ENCODE data around the gene CNTNAP2. TPM values are rescaled to one million over a fixed set of nuclear protein-coding genes. Genes with fewer than 3 reads are reported as not detected.
A peak's percentile ranks its signal among the peaks of the same experiment; 100 is the strongest.

Gene CNTNAP2
- total and polyA plus RNA-seq, 7 donors: 0.60 to 2.4 (median 1.7) TPM

DNA sequence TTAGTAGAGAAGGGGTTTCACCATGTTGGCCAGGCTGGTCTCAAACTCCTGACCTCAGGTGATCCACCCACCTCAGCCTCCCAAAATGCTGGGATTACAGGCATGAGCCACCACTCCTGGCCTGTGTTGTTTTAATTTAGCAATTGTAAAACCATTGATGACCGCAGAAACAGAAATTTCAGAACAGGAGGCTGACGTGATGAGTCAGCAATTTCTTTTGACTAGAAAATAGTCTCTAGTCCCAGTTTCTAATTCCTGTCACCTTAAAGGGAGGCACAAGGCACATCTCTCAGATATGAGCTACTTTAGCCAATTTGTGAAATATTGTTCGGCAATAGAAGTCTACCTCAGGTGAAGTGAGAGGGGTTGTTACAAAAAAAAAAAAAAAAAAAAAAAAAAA, 2033.1 kb downstream of the CNTNAP2 start:
- peaks cover 0 to 15% (median 13%) of the 10 kb centered on the region in 4 donors for H3K4me1 ChIP-seq
- H3K27ac ChIP-seq: no peak overlapping the region
- no peak overlapping the region for H3K4me3 ChIP-seq
- H3K27me3 ChIP-seq: no peaks in the 10 kb centered on the region
- intact Hi-C loops (cut with DNase I): no loop called here
- H3K36me3 ChIP-seq: no peaks in the 10 kb centered on the region
- H3K9me3 ChIP-seq: no peaks in the 10 kb centered on the region
- TF ChIP-seq POLR2AphosphoS5 (IDR thresholded peaks at IDR 0.05) (no peak), EP300 (IDR thresholded peaks at IDR 0.05) (no peak), POLR2A (IDR thresholded peaks at IDR 0.05) (no peak)
- TF ChIP-seq, protein P1, sequence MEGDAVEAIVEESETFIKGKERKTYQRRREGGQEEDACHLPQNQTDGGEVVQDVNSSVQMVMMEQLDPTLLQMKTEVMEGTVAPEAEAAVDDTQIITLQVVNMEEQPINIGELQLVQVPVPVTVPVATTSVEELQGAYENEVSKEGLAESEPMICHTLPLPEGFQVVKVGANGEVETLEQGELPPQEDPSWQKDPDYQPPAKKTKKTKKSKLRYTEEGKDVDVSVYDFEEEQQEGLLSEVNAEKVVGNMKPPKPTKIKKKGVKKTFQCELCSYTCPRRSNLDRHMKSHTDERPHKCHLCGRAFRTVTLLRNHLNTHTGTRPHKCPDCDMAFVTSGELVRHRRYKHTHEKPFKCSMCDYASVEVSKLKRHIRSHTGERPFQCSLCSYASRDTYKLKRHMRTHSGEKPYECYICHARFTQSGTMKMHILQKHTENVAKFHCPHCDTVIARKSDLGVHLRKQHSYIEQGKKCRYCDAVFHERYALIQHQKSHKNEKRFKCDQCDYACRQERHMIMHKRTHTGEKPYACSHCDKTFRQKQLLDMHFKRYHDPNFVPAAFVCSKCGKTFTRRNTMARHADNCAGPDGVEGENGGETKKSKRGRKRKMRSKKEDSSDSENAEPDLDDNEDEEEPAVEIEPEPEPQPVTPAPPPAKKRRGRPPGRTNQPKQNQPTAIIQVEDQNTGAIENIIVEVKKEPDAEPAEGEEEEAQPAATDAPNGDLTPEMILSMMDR (IDR thresholded peaks at IDR 0.05): no peak
- DNase-seq: no peak
- WGBS, 2 donors: 91 to 93% methylated on average over 3 of the region's 3 CpGs

DNA sequence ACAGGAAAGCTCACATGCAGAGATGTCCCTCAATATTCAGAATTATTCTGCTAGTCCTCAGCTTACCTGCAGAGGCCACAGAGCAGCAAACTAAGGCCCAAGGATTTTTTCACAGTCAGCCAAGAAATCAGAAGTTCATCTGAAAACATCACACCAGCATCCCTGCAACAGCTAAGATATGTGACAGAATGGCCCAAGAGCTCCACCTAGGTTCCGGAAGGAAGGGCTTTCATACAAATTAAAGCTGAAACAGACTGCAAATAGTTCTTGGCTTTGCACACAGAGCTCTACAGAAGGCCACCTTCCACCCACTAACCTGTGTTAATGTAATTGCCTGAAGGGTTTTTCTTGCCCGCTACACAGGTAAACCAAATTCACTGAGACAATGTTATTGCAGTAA, 2035.2 kb downstream of the CNTNAP2 start:
- H3K36me3 ChIP-seq: no peaks in the 10 kb centered on the region
- no peaks in the 10 kb centered on the region for H3K27me3 ChIP-seq
- DNase-seq: no peak
- no peaks in the 10 kb centered on the region for H3K9me3 ChIP-seq
- H3K27ac ChIP-seq: no peak overlapping the region
- peaks cover 0 to 15% (median 13%) of the 10 kb centered on the region in 4 donors for H3K4me1 ChIP-seq
- no peak overlapping the region for H3K4me3 ChIP-seq
- intact Hi-C loops (cut with DNase I): no loop called here
- 84 to 94% methylated on average over 2 of the region's 2 CpGs for WGBS, 2 donors
- TF ChIP-seq POLR2AphosphoS5 (IDR thresholded peaks at IDR 0.05) (no peak), EP300 (IDR thresholded peaks at IDR 0.05) (no peak), POLR2A (IDR thresholded peaks at IDR 0.05) (no peak)
- TF ChIP-seq, protein P1 (IDR thresholded peaks at IDR 0.05): no peak

DNA sequence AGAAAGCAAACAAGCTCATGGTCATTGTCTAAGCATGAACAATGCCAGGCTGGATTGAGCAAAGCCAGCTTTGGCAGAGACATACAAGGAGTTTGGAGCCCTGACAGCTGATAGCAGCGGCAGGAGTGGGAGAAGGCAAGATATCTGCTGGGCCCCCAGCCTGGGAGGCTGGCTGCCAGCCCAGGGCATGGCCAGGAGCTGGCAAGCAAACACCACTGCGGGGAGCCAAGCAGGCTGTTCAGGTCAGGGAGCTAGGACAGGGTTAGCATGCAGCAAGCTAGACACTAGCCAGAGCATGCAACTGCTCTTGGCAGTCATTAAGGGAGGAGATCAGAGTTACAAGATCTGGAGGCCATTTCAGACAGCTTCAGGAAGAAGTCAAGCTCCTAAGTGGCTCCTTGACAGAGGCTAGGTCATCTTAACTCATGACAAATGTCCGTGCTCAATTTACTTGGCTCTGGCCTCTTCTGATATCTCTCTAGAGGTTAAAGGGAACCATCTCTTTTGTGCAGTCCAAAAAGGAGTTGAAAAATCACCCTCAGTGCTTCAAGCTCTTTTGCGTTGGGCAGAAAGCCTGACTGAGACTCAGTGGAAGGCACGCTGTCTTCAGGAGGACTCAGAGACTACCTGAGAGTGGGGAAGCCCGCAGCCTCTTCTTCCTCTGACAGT, 2037.1 kb downstream of the CNTNAP2 start:
- 52 to 68% methylated on average over 6 of the region's 6 CpGs for WGBS, 2 donors
- Histone ChIP-seq H3K36me3 (no peaks in the 10 kb centered on the region), H3K4me3 (no peak overlapping the region), H3K27ac (no peak overlapping the region), H3K9me3 (no peaks in the 10 kb centered on the region), H3K27me3 (no peaks in the 10 kb centered on the region), H3K4me1 (peaks cover 0 to 15% (median 13%) of the 10 kb centered on the region in 4 donors)
- TF ChIP-seq, protein P1 (IDR thresholded peaks at IDR 0.05): no peak
- TF ChIP-seq POLR2AphosphoS5 (IDR thresholded peaks at IDR 0.05) (peak in 2 of 4 donors; percentile 64 to 70), EP300 (IDR thresholded peaks at IDR 0.05) (no peak), POLR2A (IDR thresholded peaks at IDR 0.05) (no peak)
- no peak for DNase-seq
- intact Hi-C loops (cut with DNase I): no loop called here

DNA sequence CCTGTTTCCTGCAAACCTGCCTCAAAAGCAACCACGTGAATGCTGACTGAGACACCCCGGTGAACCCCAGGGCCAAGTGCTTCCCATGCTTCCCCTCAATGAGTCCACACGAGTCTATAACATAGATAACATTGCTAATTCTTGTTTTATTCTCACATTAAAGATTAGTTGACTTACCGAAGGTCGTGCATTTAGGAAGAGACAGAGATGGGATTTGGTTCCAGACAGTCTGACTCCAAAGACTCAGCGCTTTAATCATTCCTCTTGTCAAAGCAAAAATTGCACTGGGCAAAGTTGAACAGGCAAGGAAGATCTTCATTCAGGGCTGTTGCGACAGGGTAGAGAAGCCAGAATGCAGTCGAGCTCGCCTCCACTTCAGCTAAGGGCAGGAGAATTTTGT, 2038.4 kb downstream of the CNTNAP2 start:
- DNase-seq: no peak
- Histone ChIP-seq H3K27ac (no peak overlapping the region), H3K9me3 (no peaks in the 10 kb centered on the region), H3K4me3 (no peak overlapping the region), H3K27me3 (no peaks in the 10 kb centered on the region), H3K4me1 (peaks cover 0 to 15% (median 13%) of the 10 kb centered on the region in 4 donors), H3K36me3 (no peaks in the 10 kb centered on the region)
- intact Hi-C loops (cut with DNase I): no loop called here
- WGBS, 2 donors: 75 to 80% methylated on average over 9 of the region's 9 CpGs
- TF ChIP-seq POLR2AphosphoS5 (IDR thresholded peaks at IDR 0.05): no peak
- no peak for TF ChIP-seq EP300 (IDR thresholded peaks at IDR 0.05)
- TF ChIP-seq, protein P1 (IDR thresholded peaks at IDR 0.05): no peak
- TF ChIP-seq POLR2A (IDR thresholded peaks at IDR 0.05): no peak

DNA sequence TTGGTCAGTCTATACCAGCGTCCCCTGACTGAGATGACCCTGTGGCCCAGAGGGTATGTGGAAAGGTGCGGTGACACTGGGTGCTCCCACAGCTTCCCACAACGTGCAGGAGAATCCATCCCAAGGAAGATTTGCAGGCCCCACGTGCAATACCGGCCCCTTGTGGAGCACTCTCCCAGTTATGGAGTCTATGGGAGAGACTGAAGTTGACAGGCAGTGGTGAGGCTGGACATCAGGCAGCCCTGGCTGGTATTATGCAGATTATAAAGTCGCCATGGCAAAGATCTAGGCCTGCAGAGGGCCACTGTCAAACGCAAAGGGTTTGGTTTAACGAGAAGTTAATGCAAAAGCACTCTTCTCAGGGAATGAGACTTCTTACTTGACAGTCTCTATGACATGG, 2039.2 kb downstream of the CNTNAP2 start:
- no peaks in the 10 kb centered on the region for H3K36me3 ChIP-seq
- DNase-seq: no peak
- H3K4me3 ChIP-seq: no peak overlapping the region
- no peaks in the 10 kb centered on the region for H3K27me3 ChIP-seq
- intact Hi-C loops (cut with DNase I): no loop called here
- TF ChIP-seq POLR2AphosphoS5 (IDR thresholded peaks at IDR 0.05) (no peak), EP300 (IDR thresholded peaks at IDR 0.05) (no peak), POLR2A (IDR thresholded peaks at IDR 0.05) (no peak)
- TF ChIP-seq, protein P1 (IDR thresholded peaks at IDR 0.05): no peak
- no peak overlapping the region for H3K27ac ChIP-seq
- 87 to 89% methylated on average over 8 of the region's 8 CpGs for whole genome bisulfite sequencing, 2 donors
- no peaks in the 10 kb centered on the region for H3K9me3 ChIP-seq
- H3K4me1 ChIP-seq: peaks cover 0 to 15% (median 13%) of the 10 kb centered on the region in 4 donors
